Mucosa of stomach (tissue), 1 donor: Measurements from ENCODE around the gene SLC38A11.
"Not testable (repeated sequence)": the region's sequence is repeated elsewhere in the genome, so short reads cannot be mapped to it uniquely, and the experiment has no call there.

Experiments used
- H3K27me3 ChIP-seq: one replicate; pipeline ENCODE4 v1.7.0; 2013; ENCODE audit warnings: mild to moderate bottlenecking, low read length; ENCODE audit not compliant: control insufficient read depth, insufficient read depth
- H3K36me3 ChIP-seq: one replicate; pipeline ENCODE4 v1.7.0; 2013; ENCODE audit warnings: low read length; ENCODE audit not compliant: control insufficient read depth, insufficient read depth
- H3K4me1 ChIP-seq: one replicate; pipeline ENCODE4 v1.7.0; 2013; ENCODE audit warnings: mild to moderate bottlenecking, low read length; ENCODE audit not compliant: control insufficient read depth, insufficient read depth
- H3K4me3 ChIP-seq: one replicate; pipeline ENCODE4 v1.7.0; 2013; ENCODE audit warnings: low read length
- H3K9ac ChIP-seq: one replicate; pipeline ENCODE4 v1.7.0; 2013; ENCODE audit warnings: mild to moderate bottlenecking, low read length, moderate library complexity
- H3K9me3 ChIP-seq: one replicate; pipeline ENCODE4 v1.7.0; 2013; ENCODE audit warnings: mild to moderate bottlenecking, low read length, moderate library complexity; ENCODE audit not compliant: control insufficient read depth
- donor health status: Pancreatic carcinoma.

SLC38A11 gene

GRCh38 chr2:164984428-164984827, 29.1 kb upstream of the SLC38A11 start:
- Histone ChIP-seq H3K9ac (no peak overlapping the region), H3K9me3 (no peaks in the 10 kb centered on the region), H3K4me1 (no peaks in the 10 kb centered on the region), H3K4me3 (no peak overlapping the region), H3K27me3 (no peaks in the 10 kb centered on the region), H3K36me3 (no peaks in the 10 kb centered on the region)

GRCh38 chr2:164981217-164981990, 26.1 kb upstream of the SLC38A11 start:
- no peaks in the 10 kb centered on the region for H3K9me3 ChIP-seq
- no peaks in the 10 kb centered on the region for H3K27me3 ChIP-seq
- H3K36me3 ChIP-seq = no peaks in the 10 kb centered on the region
- no peak overlapping the region for H3K9ac ChIP-seq
- H3K4me3 ChIP-seq = no peak overlapping the region
- no peaks in the 10 kb centered on the region for H3K4me1 ChIP-seq

- H3K4me3 ChIP-seq, H3K27me3 ChIP-seq, H3K4me1 ChIP-seq, H3K36me3 ChIP-seq, H3K9ac ChIP-seq, H3K9me3 ChIP-seq: not testable (repeated sequence)
These were observed 25.4 kb upstream of the SLC38A11 start for GRCh38 chr2:164980688-164981087.

- Histone ChIP-seq H3K4me3 (no peak overlapping the region), H3K27me3 (no peaks in the 10 kb centered on the region)
These were observed 23.8 kb upstream of the SLC38A11 start for GRCh38 chr2:164979113-164979512.

GRCh38 chr2:164976875-164977470, 21.6 kb upstream of the SLC38A11 start:
- not testable (repeated sequence) for H3K36me3 ChIP-seq, H3K27me3 ChIP-seq, H3K9me3 ChIP-seq, H3K4me1 ChIP-seq, H3K9ac ChIP-seq, H3K4me3 ChIP-seq

More at GRCh38 chr2:164979113-164979512, 23.8 kb upstream of the SLC38A11 start:
- Histone ChIP-seq H3K9me3 (no peaks in the 10 kb centered on the region), H3K4me1 (no peaks in the 10 kb centered on the region), H3K36me3 (no peaks in the 10 kb centered on the region), H3K9ac (no peak overlapping the region)

- no peaks in the 10 kb centered on the region for H3K36me3 ChIP-seq
- H3K4me1 ChIP-seq = no peaks in the 10 kb centered on the region
- H3K9me3 ChIP-seq = no peaks in the 10 kb centered on the region
These were observed 21.0 kb upstream of the SLC38A11 start for GRCh38 chr2:164976301-164976700.

GRCh38 chr2:164975891-164976290, 20.6 kb upstream of the SLC38A11 start:
- Histone ChIP-seq H3K9ac (no peak overlapping the region), H3K36me3 (no peaks in the 10 kb centered on the region), H3K9me3 (no peaks in the 10 kb centered on the region), H3K4me1 (no peaks in the 10 kb centered on the region), H3K27me3 (no peaks in the 10 kb centered on the region), H3K4me3 (no peak overlapping the region)

More at GRCh38 chr2:164976301-164976700, 21.0 kb upstream of the SLC38A11 start:
- no peak overlapping the region for H3K9ac ChIP-seq
- no peaks in the 10 kb centered on the region for H3K27me3 ChIP-seq
- H3K4me3 ChIP-seq = no peak overlapping the region

- H3K4me3 ChIP-seq = no peak overlapping the region
These were observed 18.9 kb upstream of the SLC38A11 start for GRCh38 chr2:164974221-164974620.

GRCh38 chr2:164972216-164972615, 16.9 kb upstream of the SLC38A11 start:
- no peaks in the 10 kb centered on the region for H3K9me3 ChIP-seq
- no peak overlapping the region for H3K4me3 ChIP-seq
- no peaks in the 10 kb centered on the region for H3K27me3 ChIP-seq
- H3K4me1 ChIP-seq = no peaks in the 10 kb centered on the region
- no peaks in the 10 kb centered on the region for H3K36me3 ChIP-seq
- no peak overlapping the region for H3K9ac ChIP-seq

More at GRCh38 chr2:164974221-164974620, 18.9 kb upstream of the SLC38A11 start:
- Histone ChIP-seq H3K27me3 (no peaks in the 10 kb centered on the region), H3K9ac (no peak overlapping the region), H3K4me1 (no peaks in the 10 kb centered on the region), H3K36me3 (no peaks in the 10 kb centered on the region), H3K9me3 (no peaks in the 10 kb centered on the region)

GRCh38 chr2:164969909-164970690, 14.8 kb upstream of the SLC38A11 start:
- no peaks in the 10 kb centered on the region for H3K27me3 ChIP-seq
- no peaks in the 10 kb centered on the region for H3K36me3 ChIP-seq
- H3K9me3 ChIP-seq = no peaks in the 10 kb centered on the region
- H3K4me1 ChIP-seq = no peaks in the 10 kb centered on the region
- no peak overlapping the region for H3K9ac ChIP-seq
- H3K4me3 ChIP-seq = no peak overlapping the region

GRCh38 chr2:164967781-164968228, 12.5 kb upstream of the SLC38A11 start:
- H3K27me3 ChIP-seq = no peaks in the 10 kb centered on the region
- no peak overlapping the region for H3K9ac ChIP-seq
- no peaks in the 10 kb centered on the region for H3K9me3 ChIP-seq
- H3K4me1 ChIP-seq = no peaks in the 10 kb centered on the region
- no peak overlapping the region for H3K4me3 ChIP-seq
- H3K36me3 ChIP-seq = no peaks in the 10 kb centered on the region

GRCh38 chr2:164967361-164967760, 12.0 kb upstream of the SLC38A11 start:
- H3K4me1 ChIP-seq = no peaks in the 10 kb centered on the region
- H3K4me3 ChIP-seq = no peak overlapping the region
- H3K36me3 ChIP-seq = no peaks in the 10 kb centered on the region
- H3K27me3 ChIP-seq = no peaks in the 10 kb centered on the region
- no peak overlapping the region for H3K9ac ChIP-seq
- H3K9me3 ChIP-seq = no peaks in the 10 kb centered on the region
